Measurements from ENCODE around the gene IRF8. TPM values are rescaled to one million over a fixed set of nuclear protein-coding genes. Genes with fewer than 3 reads are reported as not detected.

The IRF8 gene
- total RNA-seq, 4 donors from 2014 or later = 1.4 to 13.0 (median 8.8) TPM; not detected in 1

- H3K4me3 ChIP-seq = no peak overlapping the region
- peaks cover 0 to 40% (median 0%) of the 10 kb centered on the region in 4 donors for H3K27me3 ChIP-seq
- H3K9me3 ChIP-seq = no peaks in the 10 kb centered on the region
- DNase-seq = no peak
- peaks cover 0 to 6% (median 4%) of the 10 kb centered on the region in 3 donors for H3K4me1 ChIP-seq
- TF ChIP-seq CTCF (IDR thresholded peaks at IDR 0.05) (no peak), POLR2A (IDR thresholded peaks at IDR 0.05) (no peak)
- no peaks in the 10 kb centered on the region for H3K36me3 ChIP-seq
- no peak overlapping the region for H3K27ac ChIP-seq
- 96 to 98% methylated on average over 8 to 12 of the region's 30 CpGs for WGBS, 2 donors
- intact Hi-C loops (cut with DNase I) = no loop called here
Measured at GRCh38 chr16:85918436-85918835, 19.5 kb downstream of the IRF8 start.

- Histone ChIP-seq H3K27ac (no peak overlapping the region), H3K9me3 (no peaks in the 10 kb centered on the region), H3K27me3 (peaks cover 0 to 46% (median 0%) of the 10 kb centered on the region in 4 donors), H3K4me1 (peaks cover 4 to 12% (median 6%) of the 10 kb centered on the region in 3 donors), H3K4me3 (no peak overlapping the region), H3K36me3 (no peaks in the 10 kb centered on the region)
- WGBS, 2 donors = 89 to 93% methylated on average over 17 to 20 of the region's 29 CpGs
- TF ChIP-seq POLR2A (IDR thresholded peaks at IDR 0.05) (no peak), CTCF (IDR thresholded peaks at IDR 0.05) (no peak)
- intact Hi-C loops (cut with DNase I) = no loop called here
- no peak for DNase-seq
Measured at GRCh38 chr16:85919271-85920267, 20.6 kb downstream of the IRF8 start.

GRCh38 chr16:85921026-85921425, 22.1 kb downstream of the IRF8 start:
- intact Hi-C loops (cut with DNase I) = no loop called here
- WGBS, 2 donors = 89 to 100% methylated on average over 2 to 12 of the region's 14 CpGs
- DNase-seq = no peak
- Histone ChIP-seq H3K9me3 (no peaks in the 10 kb centered on the region), H3K36me3 (no peaks in the 10 kb centered on the region), H3K27me3 (peaks cover 0 to 54% (median 0%) of the 10 kb centered on the region in 4 donors), H3K4me1 (peaks cover 4 to 22% (median 6%) of the 10 kb centered on the region in 3 donors), H3K27ac (no peak overlapping the region), H3K4me3 (no peak overlapping the region)
- no peak for TF ChIP-seq CTCF (IDR thresholded peaks at IDR 0.05)
- TF ChIP-seq POLR2A (IDR thresholded peaks at IDR 0.05) = no peak

- DNase-seq = no peak
- H3K27me3 ChIP-seq = peaks cover 0 to 70% (median 0%) of the 10 kb centered on the region in 4 donors
- H3K27ac ChIP-seq = peak overlapping the region in 2 of 4 donors; percentile 49 to 61
- peaks cover 0 to 26% (median 6%) of the 10 kb centered on the region in 3 donors for H3K4me1 ChIP-seq
- TF ChIP-seq POLR2A (IDR thresholded peaks at IDR 0.05) (no peak), CTCF (IDR thresholded peaks at IDR 0.05) (no peak)
- WGBS, 2 donors = 71 to 83% methylated on average over 19 of the region's 24 CpGs
- no peaks in the 10 kb centered on the region for H3K9me3 ChIP-seq
- intact Hi-C loops (cut with DNase I) = no loop called here
- no peak overlapping the region for H3K4me3 ChIP-seq
- no peaks in the 10 kb centered on the region for H3K36me3 ChIP-seq
Measured at GRCh38 chr16:85923153-85924021, 24.4 kb downstream of the IRF8 start.
